ENCODE results near the gene TLR7.

TLR7 gene

DNA sequence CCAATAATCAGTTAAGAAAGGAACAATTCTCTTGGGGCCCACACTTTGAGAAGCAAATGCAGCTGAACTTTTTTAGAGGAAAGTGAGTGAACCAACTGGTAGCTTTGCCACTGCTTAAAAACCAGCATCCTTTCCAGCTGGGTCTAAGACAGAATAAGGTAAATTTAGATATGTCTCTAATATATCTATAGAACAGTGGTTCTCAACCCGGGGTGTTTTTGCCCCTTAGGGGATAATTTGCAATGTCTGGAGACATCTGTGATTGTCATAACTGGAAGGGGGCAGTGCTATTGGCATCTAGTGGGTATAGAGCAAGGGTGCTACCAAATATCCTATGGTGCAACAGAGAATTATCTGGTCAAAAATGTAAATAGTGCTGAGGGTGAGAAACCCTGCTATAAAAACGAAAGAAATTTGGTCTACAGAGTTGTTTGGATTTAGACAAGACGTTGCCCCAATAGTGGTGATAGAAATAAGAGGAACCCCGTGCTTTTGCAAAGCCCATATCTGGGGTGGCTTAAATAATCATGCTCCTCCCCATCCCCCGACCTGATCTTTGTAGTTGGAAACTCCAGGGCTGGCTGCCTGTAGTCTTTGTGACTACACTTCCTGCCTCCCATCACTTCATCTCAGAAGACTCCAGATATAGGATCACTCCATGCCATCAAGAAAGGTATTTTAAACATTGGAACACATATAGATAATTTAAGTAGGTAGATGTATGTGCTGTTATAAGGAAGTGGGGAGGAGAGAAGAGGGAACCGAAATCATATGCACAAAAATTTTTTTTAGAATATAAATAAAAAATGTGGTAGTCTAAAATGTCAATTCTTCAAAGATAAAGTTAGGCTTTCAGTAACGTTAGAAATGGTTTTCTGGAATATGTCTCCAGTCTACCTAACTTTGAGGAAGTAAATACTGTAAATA is at the start of gene TLR7:
Gene TLR7, plus strand, starts transcription at position 622 of the 927 bp plus-strand sequence. CDS start 507 bp downstream, outside the sequence.
- no peak for DNase-seq

DNA sequence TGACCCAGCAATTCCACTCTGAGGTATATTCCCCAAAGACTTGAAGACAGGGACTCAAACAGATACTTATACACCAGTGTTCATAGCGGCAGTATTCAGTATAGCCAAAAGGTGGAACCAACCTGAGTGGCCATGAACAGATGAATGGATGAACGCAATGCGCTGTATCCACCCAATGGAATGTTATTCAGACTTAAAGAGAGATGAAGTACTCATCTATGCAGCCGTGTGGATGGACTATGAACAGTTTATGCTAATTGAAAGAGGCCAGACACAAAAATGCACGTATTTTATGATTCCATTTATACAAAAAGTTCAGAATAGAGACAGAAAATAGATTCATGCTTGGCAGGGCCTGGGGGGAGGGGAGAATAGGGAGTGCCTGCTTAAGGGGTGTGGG is 49.3 kb upstream of the TLR7 start:
- DNase-seq, result no peak

DNA sequence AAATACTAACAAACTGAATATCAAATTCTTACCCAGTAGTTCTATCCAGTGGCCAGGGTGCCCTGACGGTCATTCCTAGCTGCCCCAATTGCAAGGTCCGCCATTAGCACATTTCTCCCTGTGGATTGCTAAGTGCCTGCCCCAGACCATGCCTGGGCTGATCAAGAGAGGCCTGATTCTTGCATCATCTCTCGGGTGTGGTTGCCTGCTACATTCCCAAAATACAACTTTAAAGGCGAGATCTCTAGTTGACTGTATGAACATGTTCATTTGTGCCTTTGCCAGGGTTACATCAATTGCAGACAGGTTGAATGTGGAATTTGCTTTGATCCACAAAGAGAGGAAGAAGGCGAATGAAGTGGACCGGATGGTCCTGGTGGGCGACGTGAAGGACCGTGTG is 47.6 kb upstream of the TLR7 start:
- no peak for DNase-seq

DNA sequence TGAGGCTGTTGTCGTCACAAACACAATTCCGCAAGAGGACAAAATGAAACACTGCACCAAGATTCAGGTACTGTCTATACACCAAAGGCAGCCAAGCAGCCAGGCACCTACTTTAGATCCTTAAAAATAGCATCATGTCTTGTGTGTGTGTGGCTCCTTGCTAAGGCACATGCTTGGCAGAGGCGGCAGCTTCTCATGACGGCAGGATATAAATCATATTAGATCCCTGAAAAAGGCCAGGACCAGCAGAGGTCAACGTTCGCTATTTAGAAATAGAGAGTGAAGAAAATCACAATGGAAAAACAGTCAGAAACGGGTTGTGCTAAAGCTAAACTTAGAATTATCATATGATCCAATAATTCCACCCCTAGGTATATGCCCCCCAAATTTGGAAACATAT is 46.1 kb upstream of the TLR7 start:
- no peak for DNase-seq

DNA sequence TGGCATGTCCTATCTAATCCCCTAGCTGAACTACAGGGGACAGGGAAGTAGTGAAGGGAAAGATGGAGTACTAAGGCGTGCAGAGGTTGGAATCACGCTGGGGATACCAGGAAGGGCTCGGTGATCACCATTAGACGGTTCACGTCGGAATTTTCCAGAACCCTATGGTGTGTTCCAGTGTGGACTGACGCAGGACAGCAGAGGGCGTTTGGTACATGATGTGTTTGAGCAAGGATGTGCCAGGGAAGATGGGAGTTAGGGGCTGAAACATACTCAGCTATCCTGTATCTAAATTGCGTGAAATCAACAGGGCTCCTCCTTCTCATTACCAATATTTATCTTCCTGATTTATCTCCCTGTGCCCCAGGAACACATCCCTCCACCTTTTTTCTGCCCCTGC is 41.9 kb upstream of the TLR7 start:
- DNase-seq, result no peak

DNA sequence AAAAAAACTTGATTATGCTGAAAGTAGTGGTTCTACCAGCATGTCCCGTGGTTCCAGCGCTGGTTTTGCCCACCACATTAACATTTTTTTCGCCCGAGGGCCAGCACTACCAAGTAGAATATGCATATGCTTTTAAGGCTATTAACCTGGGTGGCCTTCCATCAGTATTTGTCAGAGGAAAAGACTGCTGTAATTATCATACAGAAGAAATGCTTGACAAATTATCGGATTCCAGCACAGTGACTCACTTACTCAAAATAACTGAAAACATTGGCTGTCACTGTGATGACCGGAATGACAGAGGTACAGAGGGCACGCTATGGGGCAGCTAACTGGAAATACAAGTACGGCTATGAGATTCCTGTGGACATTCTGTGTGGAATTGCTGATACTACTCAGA is 41.1 kb upstream of the TLR7 start:
- DNase-seq, result no peak

DNA sequence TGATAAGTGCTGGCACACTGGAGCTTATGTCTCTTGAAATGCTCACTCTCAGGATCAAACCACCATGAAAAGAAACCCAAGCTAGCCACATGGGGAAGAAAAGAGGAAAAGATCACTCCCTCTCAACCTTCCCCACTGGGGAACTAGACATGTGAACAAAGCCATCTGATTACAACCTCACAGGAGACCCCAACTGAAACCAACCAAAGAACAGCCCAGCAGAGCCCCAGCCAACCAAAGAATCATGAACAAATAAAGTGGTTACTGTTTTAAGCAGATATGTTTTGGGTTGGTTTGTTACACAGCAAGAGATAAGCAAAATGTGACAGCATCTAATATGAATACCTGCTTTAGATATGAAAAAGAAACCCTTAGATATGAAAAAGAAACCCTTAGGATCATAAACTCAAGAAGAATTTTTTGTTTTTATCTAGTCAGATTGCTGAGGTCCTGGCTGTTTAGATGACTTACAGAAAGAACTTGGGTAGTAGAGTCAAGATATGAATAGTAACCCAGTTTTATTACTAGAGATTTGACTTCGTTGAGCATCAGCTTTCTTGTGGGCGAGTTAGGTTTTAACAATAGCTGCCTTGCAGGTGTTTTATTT is 23.7 kb upstream of the TLR7 start:
- no peak for DNase-seq

DNA sequence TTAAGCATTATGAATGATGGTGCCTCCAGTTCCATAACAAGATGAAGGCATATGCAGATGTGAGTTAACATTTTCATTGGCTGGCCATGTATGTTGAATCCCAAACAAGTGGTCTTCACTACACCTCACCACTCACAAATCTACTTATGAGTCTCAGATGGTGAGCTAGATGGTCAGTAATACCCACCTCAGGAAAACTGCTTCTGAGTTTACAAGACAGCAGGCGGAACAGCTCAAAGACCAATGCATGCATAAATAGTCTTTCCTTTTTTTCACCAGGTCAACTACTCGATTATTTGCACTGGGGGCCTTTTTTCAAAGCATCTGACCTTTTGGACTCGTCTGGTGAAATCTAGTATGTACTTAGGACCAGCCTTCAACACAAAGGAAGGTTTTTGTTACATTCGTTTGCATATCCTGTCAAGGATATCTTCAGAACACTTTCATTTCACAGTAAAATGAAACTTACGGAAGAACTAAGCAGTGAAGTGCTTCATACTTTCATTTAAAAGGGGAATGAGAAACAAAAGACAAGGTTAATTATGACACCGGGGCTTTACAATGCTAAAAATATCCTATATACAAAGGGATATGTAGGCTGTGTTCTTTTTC is 23.1 kb upstream of the TLR7 start:
- DNase-seq, result no peak

DNA sequence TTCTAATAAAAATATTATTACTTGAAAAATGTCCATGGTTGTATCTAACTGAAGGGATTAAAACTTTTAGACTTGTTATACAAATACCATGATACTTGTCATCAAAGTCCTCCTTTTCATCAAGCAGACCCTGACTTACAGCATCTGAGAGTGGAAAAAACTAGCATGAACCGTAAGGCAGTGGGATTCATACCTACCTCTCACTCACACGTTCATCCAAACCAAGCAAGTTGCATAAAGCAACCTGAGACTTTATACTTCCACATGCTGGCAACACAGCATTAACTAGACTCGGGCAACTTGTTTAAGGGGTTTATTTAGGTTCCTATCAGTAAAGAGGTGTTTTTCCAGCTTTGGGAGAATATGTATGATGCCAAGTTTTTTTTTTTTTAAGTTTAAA is 22.6 kb upstream of the TLR7 start:
- DNase-seq, result no peak

DNA sequence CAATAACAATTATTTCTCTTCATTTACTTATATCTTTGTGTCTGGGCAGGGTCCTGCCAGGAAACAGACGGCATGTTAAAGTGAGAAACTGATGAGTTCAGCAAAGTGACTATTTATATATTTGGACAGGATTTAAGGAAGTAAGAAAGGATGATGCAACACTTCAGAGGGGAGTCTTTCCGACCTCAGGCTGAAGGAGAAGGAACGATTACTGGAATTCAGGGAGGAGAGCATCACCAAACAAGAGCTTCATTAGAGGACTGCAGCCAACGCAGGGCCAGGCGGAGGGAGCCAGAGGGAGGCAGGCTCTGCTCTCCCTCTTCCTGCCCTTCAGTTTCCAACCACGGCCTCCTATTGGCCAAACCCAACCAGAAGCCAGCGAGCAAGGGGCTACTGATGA is 1.5 kb upstream of the TLR7 start:
- DNase-seq, result no peak

DNA sequence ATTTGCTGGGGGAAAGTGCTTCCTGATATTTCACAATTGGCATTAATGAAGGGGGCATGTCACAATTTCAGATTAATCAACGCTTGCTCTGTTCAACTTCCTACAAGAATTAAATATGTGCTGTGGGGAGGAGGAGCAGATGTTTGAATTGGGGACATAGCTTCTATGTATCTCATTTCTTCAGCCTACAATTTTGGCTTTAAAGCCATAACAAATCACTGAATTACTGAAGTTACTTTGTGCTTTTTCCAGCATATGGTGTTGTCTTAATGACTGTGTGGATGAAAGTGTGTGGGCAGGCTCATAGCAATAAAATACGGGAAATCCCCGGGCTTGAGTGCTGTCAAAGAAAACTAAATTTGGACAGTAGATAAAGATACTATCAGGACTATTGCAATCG is 813 bp downstream of the TLR7 start:
- DNase-seq, result no peak

DNA sequence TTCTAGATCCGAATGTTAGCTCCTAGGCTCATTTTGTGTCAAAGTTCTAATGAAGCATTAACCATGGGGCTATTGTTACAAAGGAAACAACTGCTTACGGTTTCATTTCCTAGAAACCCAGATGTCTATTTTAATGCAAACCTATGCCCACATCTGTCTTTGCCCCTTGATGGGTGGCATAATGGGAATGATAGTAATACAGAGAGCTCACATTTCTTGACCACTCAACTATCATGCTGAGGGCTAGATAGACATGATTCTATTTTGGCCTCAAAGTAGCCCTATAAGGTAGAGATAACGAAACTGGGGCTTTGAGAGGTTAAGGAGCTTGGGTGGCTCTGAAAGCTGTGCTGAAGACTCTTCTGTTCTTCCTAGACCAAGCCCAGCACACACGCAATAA is 1.9 kb downstream of the TLR7 start:
- DNase-seq, result no peak

DNA sequence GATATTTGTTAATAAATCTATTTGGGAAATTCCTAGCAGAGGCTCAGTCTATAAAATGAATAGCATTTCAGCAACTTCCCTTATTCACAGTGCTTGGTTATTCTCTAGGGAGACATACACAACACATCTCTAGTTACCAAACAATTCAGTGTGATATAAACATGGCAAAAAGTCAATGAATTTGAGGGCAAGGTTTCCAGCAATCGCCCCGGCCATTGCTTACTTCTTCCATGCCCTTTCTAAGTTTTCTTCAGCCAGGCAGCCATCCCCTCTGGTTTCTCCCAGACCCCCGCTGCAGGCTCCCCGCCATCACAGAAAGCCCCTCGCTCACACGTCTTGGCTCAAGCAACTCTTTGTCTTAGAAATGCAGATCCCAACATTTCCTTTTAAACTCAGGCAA is 4.4 kb downstream of the TLR7 start:
- no peak for DNase-seq

DNA sequence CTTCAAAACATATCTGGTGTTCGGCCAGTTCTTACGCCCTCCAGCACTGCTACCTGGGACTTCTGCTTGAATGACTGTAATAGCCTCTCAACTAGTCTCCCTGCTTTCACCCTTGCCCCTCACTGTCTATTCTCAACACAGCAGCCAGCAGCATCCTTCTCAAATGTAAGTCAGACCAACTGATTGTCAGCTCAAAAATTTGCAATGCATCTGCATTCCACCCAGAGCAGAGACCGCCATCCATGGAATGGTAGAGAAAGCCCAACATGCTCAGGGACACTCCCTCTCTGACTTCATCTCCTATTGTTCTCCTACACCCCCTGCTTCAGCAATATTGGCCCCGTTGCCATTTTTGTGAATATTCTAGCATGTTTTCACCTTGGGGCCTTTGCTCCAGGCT is 5.9 kb downstream of the TLR7 start:
- no peak for DNase-seq

DNA sequence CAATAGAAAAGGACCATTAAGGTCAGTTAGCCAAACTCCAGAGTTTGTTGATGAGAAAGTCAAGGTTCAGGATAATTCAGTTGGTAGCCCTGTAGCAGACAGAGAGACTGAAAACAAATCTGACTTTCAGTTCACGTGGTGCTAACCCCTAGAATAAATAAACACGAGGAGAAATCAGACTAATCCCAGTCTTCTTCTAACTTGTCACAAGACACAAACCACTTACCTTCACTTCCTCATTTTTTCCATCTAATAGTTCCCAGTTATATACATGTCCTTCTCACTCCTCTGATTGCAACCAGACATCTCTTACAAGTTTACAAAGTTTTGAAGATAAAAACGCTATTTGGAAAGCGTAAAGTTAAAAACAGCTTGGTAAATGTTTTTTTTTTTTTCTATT is 7.7 kb downstream of the TLR7 start:
- DNase-seq, result no peak

DNA sequence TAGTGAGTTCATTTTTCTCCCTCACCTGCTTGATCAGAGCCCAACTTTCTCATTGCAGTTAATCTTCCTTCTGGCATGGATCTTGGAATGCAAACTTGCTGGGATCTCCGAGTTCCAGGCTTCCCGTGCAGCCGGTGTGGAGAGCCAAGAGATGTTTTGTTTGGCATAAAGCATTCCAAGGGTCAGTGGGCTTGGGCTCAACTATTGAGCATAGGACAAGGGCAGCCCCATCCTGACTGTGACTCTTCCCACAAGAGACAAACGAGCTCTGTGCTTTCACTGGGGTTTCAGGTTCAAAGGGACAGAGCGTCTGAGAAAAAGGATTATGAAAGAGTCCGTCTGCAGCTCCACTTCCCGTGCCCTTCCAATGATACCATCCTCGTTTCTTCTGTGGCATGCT is 10.5 kb downstream of the TLR7 start:
- DNase-seq, result no peak

DNA sequence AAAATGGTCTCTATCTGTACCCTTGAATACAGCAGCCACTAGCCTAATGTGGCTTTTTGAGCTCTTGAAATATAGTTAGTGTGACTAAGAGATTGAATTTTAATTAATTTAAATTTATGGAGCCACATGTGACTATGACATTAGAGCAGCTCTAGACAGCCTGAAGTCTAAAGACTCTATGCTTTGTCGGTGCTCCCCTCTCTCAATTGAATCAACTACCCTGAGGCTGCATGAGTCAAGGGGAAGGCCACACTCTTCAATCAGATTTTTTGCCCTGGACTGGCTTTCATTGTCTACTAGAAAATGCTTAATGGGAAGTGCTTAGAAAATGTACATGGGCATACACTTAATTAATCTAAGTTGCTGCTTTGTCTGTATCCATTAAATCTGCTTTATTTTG is 11.7 kb downstream of the TLR7 start:
- no peak for DNase-seq

DNA sequence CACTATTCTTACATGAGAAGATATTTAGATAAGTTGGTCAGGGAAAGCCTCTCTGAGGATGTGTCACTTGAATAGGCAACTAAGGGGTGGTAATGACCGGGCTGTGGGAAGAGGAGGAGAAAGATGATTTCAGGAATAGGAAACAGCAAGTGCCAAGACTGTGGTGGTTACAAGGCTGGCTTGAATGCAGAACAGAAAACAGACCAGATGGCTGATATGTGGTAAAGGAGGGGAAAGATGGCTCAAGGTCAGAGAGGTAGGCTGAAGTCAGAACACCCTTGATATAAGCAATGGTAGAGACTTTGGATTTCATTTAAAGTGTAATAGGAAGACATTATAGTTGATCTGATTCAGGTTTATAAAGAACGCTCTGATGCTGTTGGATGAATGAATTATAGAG is 15.0 kb downstream of the TLR7 start:
- no peak for DNase-seq

DNA sequence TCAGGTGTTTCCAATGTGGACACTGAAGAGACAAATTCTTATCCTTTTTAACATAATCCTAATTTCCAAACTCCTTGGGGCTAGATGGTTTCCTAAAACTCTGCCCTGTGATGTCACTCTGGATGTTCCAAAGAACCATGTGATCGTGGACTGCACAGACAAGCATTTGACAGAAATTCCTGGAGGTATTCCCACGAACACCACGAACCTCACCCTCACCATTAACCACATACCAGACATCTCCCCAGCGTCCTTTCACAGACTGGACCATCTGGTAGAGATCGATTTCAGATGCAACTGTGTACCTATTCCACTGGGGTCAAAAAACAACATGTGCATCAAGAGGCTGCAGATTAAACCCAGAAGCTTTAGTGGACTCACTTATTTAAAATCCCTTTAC is 18.6 kb downstream of the TLR7 start:
- no peak for DNase-seq

DNA sequence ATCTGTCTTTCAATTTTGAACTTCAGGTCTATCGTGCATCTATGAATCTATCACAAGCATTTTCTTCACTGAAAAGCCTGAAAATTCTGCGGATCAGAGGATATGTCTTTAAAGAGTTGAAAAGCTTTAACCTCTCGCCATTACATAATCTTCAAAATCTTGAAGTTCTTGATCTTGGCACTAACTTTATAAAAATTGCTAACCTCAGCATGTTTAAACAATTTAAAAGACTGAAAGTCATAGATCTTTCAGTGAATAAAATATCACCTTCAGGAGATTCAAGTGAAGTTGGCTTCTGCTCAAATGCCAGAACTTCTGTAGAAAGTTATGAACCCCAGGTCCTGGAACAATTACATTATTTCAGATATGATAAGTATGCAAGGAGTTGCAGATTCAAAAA is 19.7 kb downstream of the TLR7 start:
- no peak for DNase-seq

DNA sequence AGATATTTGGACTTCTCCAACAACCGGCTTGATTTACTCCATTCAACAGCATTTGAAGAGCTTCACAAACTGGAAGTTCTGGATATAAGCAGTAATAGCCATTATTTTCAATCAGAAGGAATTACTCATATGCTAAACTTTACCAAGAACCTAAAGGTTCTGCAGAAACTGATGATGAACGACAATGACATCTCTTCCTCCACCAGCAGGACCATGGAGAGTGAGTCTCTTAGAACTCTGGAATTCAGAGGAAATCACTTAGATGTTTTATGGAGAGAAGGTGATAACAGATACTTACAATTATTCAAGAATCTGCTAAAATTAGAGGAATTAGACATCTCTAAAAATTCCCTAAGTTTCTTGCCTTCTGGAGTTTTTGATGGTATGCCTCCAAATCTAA is 20.3 kb downstream of the TLR7 start:
- DNase-seq, result no peak

DNA sequence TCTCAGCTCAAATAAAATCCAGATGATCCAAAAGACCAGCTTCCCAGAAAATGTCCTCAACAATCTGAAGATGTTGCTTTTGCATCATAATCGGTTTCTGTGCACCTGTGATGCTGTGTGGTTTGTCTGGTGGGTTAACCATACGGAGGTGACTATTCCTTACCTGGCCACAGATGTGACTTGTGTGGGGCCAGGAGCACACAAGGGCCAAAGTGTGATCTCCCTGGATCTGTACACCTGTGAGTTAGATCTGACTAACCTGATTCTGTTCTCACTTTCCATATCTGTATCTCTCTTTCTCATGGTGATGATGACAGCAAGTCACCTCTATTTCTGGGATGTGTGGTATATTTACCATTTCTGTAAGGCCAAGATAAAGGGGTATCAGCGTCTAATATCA is 20.9 kb downstream of the TLR7 start:
- DNase-seq, result no peak

DNA sequence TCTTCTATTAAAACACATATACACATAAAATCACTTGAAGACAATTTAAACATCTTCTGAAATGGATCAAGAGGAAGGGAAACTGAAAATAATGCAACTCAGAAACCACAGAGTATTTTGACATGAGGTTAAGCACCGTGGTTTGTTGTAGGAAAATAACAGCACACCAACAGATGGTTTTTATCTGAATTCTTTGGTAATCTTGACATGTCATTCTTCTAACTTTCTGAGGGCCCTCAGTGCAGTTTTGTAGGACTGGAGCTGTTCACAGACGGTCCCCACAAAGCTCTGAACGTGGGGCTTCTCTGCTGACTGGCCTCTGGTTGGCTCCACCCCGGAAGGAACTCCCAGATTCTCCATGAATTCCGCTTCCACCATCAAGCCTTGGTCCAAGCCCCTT is 23.6 kb downstream of the TLR7 start:
- no peak for DNase-seq

DNA sequence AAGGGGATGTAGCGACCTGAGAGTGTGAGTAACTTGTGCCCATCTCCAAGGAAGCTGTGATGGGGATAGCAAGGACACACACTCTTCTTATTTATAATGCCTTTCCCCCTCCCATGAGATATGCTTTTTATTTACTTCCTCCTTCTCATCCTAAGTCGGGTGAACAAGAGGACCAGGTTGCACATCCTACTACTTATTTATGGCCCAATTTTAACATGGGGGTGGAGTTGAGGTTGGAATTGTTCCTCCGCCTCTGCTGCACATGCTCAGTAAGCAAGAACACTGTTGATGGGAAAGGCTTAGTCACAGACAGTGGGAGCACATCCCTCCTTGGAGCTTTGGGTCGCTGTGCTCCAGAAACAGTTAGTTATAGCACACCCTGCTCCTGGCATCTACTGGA is 24.3 kb downstream of the TLR7 start:
- DNase-seq, result no peak
